Measurements from ENCODE around the gene CLCN6.
A peak's percentile ranks its signal among the peaks of the same experiment; 100 is the strongest.
"Not testable (repeated sequence)": the region's sequence is repeated elsewhere in the genome, so short reads cannot be mapped to it uniquely, and the experiment has no call there.

CLCN6 gene

DNA sequence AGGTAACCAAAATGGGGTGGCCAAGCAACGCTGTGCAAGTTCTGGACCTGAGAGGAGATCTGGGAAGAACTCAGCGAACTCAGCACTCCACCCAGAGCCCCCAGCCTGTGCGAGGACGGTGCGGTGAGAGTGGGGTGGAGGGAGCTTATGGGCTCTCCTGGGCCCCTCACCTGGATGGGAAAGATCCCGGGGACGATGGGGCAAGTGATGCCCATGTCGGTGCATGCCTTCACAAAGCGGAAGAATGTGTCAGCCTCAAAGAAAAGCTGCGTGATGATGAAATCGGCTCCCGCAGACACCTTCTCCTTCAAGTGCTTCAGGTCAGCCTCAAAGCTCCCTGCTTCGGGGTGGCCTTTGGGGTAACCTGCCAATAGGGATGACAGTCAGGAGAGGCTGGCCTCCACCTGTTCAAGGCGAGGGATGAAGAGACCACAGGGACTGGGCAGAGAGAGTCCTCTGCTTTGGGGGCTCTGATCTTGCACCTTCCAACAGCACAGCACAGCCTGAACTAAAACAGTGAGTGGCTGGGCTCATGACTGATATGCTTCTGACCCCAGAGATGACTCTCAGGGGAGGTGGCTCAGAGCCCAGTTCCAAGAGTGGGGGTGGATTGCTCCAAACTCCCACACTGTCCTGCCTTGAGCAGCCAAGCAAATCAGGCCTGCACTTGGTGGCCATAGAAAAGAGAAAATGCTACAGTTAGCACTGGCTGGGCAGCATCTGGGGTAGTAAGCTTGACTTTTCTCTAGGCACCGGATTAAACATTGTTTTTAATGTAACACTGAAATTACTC lies 9.8 kb upstream of the CLCN6 start:
- DNase-seq: no peak

DNA sequence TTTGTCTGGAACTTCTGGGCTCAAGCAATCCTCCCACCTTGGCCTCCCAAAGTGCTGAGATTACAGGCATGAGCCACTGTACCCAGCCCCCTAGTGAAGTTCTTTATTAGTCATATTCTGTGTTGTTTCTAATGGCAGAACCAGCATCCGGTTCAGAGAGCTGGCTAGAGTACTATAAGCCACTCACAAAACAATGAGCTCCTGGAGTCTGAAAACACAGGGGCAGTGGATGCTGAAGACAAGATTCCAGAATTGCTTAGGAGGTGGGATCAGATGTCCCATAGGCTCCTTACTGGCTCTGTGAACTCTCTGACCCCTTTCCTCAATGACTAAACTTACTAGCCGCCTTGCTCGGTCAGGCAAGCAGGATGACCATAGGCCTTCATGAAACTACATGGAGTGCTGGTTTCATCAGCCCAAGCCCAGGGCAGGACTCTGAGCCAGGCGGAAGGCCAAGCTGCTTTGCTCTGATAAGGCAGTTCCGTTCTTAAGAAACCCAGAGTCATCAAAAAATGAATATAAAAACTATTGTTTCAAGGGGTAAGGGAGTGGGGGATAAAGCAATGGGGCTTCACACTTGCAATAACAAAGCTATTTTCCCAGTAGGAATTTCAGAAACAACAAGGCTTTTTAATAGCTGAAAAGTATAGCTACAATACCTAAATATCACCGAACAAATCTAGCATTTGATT lies 8.3 kb upstream of the CLCN6 start:
- no peak for DNase-seq

DNA sequence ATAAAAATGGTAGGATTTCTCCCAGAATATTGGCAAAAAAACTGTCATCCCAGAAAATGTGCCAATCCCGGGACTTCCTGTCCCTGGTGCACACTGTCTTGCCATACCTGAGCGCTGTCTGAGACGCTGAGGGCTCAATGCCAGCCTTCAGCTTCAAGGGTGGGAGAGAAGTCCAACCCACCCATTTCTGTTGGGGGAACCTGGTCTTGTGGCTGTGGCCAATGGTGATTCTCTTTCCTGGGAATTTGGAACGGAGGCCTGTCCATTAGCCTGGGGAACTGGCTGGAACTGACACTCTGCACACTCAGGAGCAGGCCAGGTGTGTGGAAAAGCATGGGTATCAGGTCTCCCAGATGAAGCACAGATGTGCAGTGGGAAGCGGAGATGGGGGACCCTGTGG lies 6.9 kb upstream of the CLCN6 start:
- no peak for DNase-seq

DNA sequence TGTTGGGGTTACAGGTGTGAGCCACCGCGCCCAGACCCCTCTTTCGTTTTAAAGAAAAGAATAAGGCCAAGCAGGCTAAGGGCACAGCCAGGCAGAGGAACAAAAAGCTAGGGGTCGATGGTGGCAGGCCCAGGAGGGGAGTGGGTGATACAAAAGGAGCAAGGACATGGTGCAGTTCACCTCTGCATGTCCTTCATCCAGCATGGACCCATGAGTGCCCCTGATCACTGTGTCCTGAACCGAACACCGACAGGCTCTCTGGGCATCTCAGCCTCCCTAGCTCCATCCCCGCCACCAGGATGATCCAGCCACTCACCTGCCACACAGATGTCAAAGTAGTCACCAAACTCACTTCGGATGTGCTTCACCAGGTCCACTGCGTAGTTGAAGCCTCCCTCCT lies 6.1 kb upstream of the CLCN6 start:
- no peak for DNase-seq

DNA sequence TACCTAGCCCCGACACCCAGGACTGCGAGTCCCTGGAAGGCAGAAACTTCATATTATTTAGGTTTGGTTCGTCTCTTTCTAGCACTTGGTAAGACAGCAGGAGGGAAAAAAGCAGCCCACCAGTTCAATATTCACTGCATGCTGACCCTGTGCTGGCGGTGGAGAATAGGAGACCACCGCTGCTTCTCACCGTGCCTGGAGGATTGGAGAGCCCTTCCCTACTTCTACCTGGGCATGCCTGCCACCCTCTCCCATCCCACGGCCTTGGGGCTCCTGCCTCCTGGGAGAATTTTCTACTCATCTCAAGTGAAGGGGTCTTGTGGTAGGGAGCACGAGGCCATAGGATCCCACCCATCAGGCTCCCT lies 5.6 kb upstream of the CLCN6 start:
- no peak for DNase-seq

DNA sequence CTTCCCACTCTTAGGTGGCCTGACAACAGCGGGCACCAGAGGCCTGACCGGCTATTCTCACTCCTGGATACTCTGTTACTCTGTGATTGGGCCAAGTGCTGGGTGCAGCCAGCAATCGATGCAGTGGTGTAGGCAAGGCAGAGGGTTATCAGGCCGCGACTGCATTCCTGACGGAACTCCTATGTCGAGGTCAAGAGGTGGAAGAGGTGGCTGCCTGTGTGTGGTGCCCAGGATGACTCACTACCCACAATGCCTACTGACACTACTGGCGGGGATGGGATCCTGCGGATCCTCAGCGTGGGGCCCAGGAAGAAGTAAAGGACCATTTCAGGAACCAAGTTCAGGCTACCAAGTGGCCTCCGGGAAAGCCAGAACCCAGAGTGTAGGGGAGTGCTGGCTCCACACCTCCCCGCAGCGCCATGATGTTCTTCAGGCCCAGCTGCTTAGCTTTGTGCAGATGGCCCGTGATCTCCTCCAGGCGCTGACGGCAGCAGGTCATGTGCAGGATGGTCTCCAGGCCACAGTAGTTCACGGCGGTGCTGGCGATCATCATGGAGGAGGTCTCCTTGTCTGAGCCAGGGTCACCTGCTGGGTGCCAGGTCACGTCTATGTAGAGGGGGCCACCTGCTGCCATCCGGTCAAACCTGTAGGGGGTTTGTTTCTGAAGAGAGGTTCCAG lies 5.1 kb upstream of the CLCN6 start:
- no peak for DNase-seq

DNA sequence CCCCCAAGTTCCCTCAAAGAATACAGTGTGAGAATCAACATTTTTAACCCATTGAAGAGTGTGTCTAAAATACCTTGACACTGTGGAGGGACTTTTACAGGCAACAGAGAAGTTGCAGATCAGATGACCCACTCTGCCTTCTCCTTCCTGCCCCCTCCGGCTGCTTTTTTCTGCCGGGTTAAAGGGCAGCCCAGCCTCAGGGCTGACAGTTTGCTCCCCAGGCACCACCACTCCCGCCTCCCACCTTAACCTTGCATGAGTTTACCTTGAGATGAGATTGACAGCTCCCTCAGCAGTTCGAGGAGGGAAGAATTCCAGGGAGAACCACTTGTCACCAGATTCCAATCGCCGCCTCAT lies 3.4 kb upstream of the CLCN6 start:
- no peak for DNase-seq

DNA sequence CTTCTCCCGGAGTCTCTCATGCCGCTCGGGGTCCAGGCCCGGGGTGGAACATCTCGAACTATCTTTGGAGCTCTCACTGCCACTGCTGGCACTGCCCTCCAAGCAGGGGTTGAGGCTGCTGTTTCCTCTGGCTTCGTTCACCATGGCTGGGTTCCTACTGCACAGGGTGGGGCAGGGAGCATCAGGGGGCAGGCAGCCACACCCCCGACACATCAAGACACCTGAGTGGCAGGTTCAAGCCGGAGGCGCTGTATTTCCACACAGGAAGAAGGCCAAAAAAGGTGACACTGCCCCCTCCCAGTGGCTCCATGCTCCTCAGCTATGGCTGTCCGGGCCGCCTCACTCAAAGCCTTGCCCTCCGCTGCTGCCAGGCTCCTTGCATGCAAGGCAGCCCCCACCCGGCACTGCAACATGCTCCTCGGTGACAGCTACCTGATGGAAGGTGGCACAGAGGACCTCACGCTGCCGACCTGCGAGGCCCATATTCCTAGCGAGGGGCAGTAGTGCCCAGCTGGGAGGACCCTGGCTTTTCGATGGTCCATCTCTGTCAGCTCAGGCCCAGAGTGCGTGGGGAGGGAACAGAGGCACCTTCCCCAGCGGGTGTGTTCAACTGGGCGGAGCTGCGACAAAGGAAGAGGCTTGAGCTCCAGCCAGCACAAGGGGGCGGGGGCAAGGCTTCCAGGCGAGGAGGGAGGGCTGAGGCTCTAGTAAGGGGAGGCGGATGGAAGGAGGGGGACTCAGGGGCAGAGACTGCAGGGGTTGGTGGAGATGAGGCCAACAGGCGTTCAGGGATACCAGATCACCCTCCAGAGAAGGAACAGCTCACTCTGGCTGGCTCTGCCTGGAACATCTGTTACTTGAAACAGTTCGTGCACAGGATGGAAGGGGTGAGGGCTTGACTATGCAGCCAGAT lies 2.8 kb upstream of the CLCN6 start:
- peak; percentile 67 for DNase-seq

DNA sequence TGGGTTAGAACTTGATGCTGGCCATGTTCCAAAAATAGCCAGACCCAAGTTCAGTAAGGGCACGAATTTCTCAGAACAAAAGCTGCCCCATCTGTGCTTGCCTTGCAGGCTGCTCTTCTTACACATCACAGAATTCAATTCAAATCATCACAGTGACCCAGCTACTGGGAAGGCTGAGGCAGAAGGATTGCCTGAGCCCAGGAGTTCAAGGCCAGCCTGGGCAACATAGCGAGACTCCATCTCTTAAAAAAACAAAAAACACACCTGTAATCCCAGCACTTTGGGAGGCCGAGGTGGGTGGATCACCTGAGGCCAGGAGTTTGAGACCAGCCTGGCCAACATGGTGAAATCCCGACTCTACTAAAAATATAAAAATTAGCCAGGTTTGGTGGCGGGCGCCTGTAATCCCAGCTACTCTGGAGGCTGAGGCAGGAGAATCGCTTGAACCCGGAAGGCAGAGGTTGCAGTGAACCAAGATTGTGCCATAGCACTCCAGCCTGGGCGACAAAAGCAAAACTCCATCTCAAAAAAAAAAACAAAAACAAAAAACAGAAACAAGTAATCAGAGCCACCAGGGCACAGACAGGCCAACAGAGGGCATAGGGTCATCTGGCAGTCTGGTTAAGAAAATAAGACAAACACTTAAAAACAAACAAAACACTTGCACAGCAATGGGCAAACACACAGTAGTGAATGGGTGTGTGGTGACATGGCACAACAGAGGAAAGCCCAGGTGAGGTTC lies 1.9 kb upstream of the CLCN6 start:
- not testable (repeated sequence) for DNase-seq

DNA sequence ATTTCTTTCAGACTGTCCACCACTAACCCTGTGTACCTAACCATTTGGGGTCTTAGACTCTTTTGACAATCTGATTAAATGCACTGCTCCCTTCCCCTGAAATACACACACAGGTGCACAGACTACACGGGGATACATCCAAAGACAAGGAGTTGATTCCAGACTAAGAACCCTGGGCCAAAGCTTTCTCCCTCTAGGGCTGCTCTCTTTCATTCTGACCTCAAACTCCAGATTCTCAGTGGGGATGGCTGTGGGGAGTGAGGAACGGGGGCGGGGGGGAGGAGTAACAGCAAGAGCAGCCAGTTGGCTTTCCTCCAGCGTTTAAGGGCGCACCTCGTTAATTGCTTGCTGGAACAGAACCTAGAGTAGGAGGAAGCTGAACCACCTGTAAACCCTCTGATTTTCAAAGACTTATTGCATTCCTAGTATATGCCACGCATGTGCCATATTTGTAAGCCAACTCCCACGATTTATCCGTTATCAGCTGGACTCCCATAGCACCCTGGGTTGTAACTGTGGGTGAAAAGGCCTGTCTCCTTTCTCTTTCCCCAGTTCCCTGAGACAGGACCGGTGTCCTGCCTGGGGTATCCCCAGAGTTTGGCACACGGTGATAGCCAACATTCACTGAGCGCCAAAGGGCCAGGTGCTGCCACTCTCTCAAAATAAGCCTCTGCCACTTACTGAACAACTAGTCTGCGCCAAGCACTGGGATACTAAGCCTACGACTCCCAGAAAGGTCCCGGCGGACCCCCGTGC lies 1.1 kb upstream of the CLCN6 start:
- DNase-seq: peak; percentile 32

DNA sequence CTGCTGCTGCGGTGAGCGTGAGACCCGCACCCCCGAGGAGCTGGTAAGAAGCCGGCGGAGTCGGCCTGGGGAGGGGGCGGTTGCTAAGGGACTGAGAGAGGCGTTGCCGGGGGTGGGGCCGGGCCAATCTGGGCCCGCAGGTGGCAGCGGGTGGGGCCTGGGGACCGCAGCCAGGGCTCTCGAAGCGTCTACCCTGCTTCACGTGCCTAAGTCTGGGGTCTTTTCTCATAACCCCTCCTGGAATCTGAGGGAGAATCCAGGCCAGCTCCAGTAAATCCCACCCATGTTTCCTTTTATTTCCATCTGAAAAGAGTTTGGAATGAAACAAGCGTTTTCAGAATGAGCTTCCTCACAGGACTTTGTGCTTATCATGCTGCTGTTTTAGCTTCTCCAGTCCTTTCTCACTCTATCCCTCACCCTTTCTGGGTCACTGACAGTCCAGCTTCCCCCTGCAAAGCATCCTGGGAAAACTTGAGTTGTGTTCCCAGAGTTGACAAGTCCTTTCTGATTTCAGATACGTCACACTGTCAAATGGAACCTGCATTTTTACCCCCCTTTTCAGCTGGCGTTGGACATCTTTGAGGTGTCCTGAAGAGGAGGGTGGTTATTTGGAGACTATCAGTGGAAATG lies 431 bp downstream of the CLCN6 start:
- no peak for DNase-seq

DNA sequence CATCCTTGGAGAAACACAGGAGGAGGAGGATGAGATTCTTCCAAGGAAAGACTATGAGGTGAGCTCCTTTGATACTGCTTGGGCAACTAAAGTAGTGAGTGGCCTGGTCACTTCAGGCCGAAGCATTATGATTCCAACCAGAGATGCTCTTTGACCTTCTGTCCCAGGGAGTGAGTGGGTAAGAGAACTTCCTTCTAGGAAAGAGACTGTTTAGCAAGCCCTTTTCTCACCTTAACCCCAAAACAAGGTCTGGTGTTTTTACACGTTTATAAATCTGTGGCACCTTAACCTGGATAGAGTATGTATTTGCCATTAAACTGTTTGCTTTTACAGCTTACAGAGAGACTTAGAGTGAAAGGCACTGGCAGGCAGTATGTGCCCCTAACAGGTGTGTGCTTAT lies 1.1 kb downstream of the CLCN6 start:
- DNase-seq: no peak

DNA sequence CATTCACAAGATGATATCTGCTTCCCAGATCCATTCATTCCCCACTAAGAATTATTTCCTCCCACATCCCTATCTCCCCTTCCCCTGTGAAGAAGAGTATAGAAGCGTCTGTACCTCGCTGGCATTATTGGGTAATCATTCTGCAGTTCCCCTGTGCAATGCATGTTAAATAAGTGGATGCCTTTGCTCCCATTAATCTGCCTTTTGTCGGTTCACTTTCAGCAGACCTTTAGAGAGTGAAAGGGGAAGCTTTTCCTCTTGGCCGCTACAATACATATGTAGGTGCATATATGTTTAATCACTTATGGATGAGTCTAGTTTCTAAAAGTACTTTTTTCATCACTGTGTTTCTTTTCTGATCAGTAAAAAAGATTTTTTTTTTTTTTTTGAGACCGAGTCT lies 7.0 kb downstream of the CLCN6 start:
- DNase-seq: no peak

DNA sequence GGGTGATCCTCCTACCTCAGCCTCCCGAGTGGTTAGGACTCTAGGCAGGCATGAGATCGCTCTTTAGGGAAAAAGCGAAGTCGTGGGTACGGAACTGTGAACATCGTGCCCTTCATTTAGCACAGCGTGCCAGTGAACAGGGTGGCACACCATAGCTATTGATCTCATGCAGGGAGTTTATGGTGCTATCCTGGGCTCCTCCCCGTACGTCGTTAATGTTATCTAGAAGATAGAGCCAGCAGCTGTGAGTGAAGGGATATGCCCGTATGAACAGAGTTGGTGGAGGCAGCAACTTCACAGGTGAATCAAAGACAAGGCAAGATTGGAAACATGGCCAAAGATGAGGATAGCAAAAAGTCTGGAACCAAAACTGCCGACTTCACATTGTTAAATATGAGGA lies 11.2 kb downstream of the CLCN6 start:
- DNase-seq: no peak

DNA sequence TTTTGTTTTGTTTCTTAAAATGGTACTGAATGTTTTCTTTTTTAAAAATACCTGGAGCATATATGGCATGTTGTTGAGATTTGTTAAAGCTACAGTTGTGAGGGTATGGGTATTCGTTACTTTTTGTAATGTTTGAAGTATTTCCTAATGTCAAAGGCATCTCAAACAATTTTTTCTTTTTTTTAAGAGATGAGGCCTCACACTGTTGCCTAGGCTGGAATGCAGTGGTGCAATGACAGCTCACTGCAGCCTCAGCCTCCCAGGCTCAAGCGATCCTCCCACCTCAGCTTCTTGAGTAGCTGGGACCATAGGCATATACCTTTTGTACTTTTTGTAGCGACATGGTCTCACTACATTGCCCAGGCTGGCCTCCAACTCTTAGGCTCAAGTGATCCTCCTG lies 16.1 kb downstream of the CLCN6 start:
- DNase-seq: no peak

DNA sequence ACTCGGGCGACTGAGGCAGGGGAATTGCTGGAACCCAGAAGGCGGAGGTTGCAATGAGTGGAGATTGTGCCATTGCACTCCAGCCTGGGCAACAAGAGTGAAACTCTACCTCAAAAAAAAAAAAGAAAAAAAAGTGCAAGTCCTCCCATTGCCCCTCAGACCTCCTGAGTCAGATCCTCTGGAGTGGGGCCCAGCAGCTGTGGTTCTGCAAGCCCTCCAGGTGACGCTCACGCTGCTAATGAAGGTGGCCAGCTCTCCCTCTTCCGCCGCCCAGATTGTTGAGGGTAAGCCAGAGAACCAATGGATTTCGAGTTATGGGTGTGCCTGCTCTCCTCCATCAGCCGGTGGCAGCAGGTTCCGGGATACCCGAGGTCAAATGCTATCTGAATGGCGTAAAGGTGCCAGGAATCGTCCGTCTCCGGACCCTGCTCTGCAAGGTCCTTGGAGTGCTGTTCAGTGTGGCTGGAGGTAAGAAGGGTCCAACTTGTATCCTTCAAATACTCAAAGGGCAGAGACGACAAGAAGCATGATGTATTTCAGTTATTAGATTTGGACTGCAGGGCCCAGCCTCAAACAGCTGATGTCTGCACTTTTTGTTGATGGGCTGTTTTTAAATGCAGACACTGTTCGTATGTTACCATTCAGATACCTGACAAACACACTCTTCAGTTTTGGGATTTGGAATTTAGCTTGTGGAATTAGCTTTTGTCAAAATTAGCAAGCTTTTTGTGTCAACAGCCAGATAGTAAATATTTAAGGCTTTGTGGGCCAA lies 17.6 kb downstream of the CLCN6 start:
- DNase-seq: no peak

DNA sequence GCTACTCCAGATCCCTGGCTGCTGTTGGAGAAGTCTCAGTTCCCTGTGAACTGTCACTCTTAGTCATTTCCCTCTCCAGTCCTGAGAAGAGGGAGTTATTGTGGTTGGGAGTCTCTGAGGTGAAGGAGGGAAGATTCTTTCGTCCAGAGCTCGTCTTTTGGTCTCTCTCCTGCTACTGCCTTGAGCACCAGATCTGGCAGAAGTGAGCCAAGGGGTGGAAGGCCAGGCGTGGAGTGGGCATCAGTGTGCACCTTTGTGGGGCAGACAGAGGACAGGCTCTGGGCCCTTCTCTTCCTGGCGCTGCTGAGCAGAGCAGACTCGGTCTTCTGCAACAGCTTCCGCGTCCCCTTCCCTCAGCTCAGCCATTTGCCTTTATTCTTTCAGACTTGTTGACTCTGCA lies 19.1 kb downstream of the CLCN6 start:
- DNase-seq: no peak

DNA sequence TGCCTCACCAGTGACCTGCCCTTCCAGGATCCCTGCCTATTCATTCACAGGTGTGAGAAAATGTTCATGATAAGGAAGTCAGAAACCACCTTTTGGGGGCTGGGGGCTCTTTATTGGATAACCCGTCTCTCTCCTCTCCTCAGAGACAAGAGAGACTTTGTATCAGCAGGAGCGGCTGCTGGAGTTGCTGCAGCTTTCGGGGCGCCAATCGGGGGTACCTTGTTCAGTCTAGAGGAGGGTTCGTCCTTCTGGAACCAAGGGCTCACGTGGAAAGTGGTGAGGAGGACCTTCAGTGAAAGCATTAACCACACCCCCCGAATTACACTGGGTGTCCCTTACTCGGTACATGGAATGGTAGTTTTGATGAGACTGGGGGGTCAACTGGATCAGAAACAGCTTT lies 21.0 kb downstream of the CLCN6 start:
- DNase-seq: no peak

DNA sequence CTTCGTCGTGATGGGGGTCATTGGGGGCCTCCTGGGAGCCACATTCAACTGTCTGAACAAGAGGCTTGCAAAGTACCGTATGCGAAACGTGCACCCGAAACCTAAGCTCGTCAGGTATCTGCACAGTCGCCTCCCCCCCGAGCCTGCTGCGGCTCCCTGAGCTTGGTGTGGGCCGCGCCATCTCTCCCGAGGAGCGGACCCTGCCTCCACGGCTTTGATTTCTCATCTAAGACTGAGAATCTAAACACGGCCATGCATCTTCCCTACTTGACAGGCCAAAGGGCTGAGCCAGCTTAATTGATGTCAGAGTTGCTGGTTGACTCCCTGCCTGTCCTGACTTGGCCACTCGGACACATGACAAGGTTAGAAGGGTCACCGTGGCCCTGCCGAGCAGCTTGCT lies 22.5 kb downstream of the CLCN6 start:
- no peak for DNase-seq

DNA sequence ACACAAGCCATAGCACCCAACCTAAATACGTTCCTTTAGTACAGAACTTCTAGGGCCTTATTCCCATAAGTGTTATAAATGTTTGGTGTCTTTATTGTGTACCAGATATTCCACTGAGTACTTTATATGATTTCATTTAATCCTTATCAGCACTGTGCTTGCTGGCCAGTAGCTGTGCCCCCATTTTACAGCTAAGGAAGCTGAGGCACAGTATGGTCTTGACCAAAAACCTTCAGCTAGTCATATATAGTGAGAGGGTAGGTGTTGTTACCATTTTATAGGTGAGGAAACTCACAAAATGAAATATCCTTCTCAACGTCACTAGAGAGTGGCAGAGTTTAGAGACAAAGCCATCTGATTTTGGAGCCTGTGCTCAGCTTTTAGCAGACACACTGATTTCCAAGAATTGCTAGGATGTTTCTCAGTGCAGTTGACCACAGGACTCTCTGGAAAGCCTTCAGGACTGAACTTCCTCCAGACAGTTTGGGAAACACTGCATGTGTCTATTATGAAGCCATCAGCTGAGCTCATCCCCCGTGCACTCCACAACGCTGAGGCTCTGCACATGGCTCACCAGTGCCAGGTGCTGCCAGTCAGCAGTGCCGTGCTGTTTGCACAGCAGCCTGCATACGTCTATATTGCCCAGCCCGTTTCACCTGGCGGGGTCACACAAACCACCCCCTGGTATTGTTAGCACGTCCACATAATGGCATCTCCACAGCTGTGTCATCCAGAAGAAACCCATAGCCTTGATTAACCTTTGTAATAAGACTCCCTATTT lies 26.1 kb downstream of the CLCN6 start:
- no peak for DNase-seq

Data from activated naive CD4-positive, alpha-beta T cell treated with anti-CD3 and anti-CD28 coated beads, Interleukin-2, amount 50 U/mL, for 16 hours (primary cell).